ENCODE measurements around the gene MORC4. TPM values are rescaled to one million over a fixed set of nuclear protein-coding genes. Genes with fewer than 3 reads are reported as not detected.

MORC4 gene
- total RNA-seq, 5 donors from 2014 or later (not counting 1 experiment from before 2014, with no cell fraction given), result 8.8 to 12.1 (median 10.2) TPM

GRCh38 chrX:106928227-106928626 is 71.8 kb downstream of the MORC4 start:
- WGBS (ENCODE audit: insufficient coverage), result 83% methylated on average over 1 of the region's 4 CpGs
- CTCF ChIA-PET, result no interaction called here
- Histone ChIP-seq H3K9me3 (no peaks in the 10 kb centered on the region), H3K36me3 (ENCODE audit: control insufficient read depth in 2 of 2, extremely low read depth in 1 of 2, insufficient read depth in 1 of 2, low read length in 1 of 2) (no peaks in the 10 kb centered on the region), H3K27ac (ENCODE audit: low read length) (no peak overlapping the region), H3K27me3 (replicated peaks in 1 of 2; ENCODE audit: control insufficient read depth in 2 of 2, extremely low read depth in 1 of 2, insufficient read depth in 2 of 2, low read length in 1 of 2) (no peaks in the 10 kb centered on the region), H3K4me1 (ENCODE audit: control insufficient read depth in 1 of 2, extremely low read depth in 1 of 2, insufficient read depth in 2 of 2, low read length in 2 of 2) (peaks cover 0 to 2% of the 10 kb centered on the region in 2 experiments), H3K4me3 (ENCODE audit: control insufficient read depth in 1 of 2, extremely low read depth in 1 of 2, low read length in 1 of 2) (no peak overlapping the region)
- Mint-ChIP-seq H3K36me3 (no peaks in the 10 kb centered on the region), H3K4me3 (no peak overlapping the region), H3K9me3 (no peaks in the 10 kb centered on the region), H3K27ac (no peak overlapping the region), H3K4me1 (peaks cover 0 to 8% (median 4%) of the 10 kb centered on the region in 3 donors), H3K27me3 (no peaks in the 10 kb centered on the region)
- POLR2A ChIA-PET, result no interaction called here
- DNase-seq, result no peak
- no peak for ATAC-seq (replicated peaks in 1 of 4)

- DNase-seq (no peak), ATAC-seq (replicated peaks in 1 of 4) (no peak)
- ChIA-PET CTCF (no interaction called here), POLR2A (no interaction called here)
- Mint-ChIP-seq H3K27me3 (no peaks in the 10 kb centered on the region), H3K4me3 (no peak overlapping the region), H3K4me1 (peaks cover 0 to 2% (median 1%) of the 10 kb centered on the region in 3 donors), H3K27ac (no peak overlapping the region), H3K36me3 (no peaks in the 10 kb centered on the region), H3K9me3 (no peaks in the 10 kb centered on the region)
- 83% methylated on average over 1 of the region's 5 CpGs for WGBS (ENCODE audit: insufficient coverage)
- no peak overlapping the region for H3K27ac ChIP-seq (ENCODE audit: low read length)
- H3K27me3 ChIP-seq (replicated peaks in 1 of 2; ENCODE audit: control insufficient read depth in 2 of 2, extremely low read depth in 1 of 2, insufficient read depth in 2 of 2, low read length in 1 of 2), result no peaks in the 10 kb centered on the region
- no peak overlapping the region for H3K4me3 ChIP-seq (ENCODE audit: control insufficient read depth in 1 of 2, extremely low read depth in 1 of 2, low read length in 1 of 2)
- no peaks in the 10 kb centered on the region for H3K9me3 ChIP-seq
- no peaks in the 10 kb centered on the region for H3K4me1 ChIP-seq (ENCODE audit: control insufficient read depth in 1 of 2, extremely low read depth in 1 of 2, insufficient read depth in 2 of 2, low read length in 2 of 2)
- no peaks in the 10 kb centered on the region for H3K36me3 ChIP-seq (ENCODE audit: control insufficient read depth in 2 of 2, extremely low read depth in 1 of 2, insufficient read depth in 1 of 2, low read length in 1 of 2)
Measured at GRCh38 chrX:106927700-106928099, 72.3 kb downstream of the MORC4 start.

- Histone ChIP-seq H3K4me3 (ENCODE audit: control insufficient read depth in 1 of 2, extremely low read depth in 1 of 2, low read length in 1 of 2) (no peak overlapping the region), H3K27me3 (replicated peaks in 1 of 2; ENCODE audit: control insufficient read depth in 2 of 2, extremely low read depth in 1 of 2, insufficient read depth in 2 of 2, low read length in 1 of 2) (no peaks in the 10 kb centered on the region), H3K27ac (ENCODE audit: low read length) (no peak overlapping the region), H3K4me1 (ENCODE audit: control insufficient read depth in 1 of 2, extremely low read depth in 1 of 2, insufficient read depth in 2 of 2, low read length in 2 of 2) (no peaks in the 10 kb centered on the region), H3K9me3 (no peaks in the 10 kb centered on the region), H3K36me3 (ENCODE audit: control insufficient read depth in 2 of 2, extremely low read depth in 1 of 2, insufficient read depth in 1 of 2, low read length in 1 of 2) (no peaks in the 10 kb centered on the region)
- no peak for ATAC-seq (replicated peaks in 1 of 4)
- no CpG with 5 or more reads among the region's 3 CpGs for WGBS (ENCODE audit: insufficient coverage)
- Mint-ChIP-seq H3K36me3 (no peaks in the 10 kb centered on the region), H3K9me3 (no peaks in the 10 kb centered on the region), H3K4me1 (no peaks in the 10 kb centered on the region), H3K4me3 (no peak overlapping the region), H3K27me3 (no peaks in the 10 kb centered on the region), H3K27ac (no peak overlapping the region)
- ChIA-PET POLR2A (no interaction called here), CTCF (no interaction called here)
- DNase-seq, result no peak
Measured at GRCh38 chrX:106927023-106927422, 73.0 kb downstream of the MORC4 start.

DNA sequence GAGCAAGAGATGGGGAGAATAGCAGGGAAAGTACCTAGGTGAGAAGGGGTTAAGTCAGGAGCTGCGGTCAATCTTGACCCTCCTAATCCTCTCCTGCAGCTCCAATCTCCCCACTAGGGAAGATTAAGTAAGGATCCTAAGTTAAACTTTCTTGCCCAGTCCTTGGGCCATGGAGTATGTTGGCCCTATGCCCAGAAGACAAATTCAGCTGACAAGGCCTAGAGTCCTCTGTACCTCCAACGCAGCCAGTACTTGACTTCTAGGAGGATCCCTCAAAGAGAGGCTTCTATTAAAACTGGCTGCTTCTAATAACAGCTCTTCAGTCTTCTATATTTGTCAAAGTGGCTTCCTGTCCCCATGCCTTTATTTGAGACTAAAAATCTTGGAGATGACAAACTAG is 78.4 kb downstream of the MORC4 start:
- Mint-ChIP-seq H3K4me1 (peaks cover 20 to 21% (median 21%) of the 10 kb centered on the region in 3 donors), H3K9me3 (no peaks in the 10 kb centered on the region), H3K4me3 (no peak overlapping the region), H3K36me3 (no peaks in the 10 kb centered on the region), H3K27ac (no peak overlapping the region), H3K27me3 (peaks cover 0 to 3% of the 10 kb centered on the region in 2 donors)
- Histone ChIP-seq H3K36me3 (ENCODE audit: control insufficient read depth in 2 of 2, extremely low read depth in 1 of 2, insufficient read depth in 1 of 2, low read length in 1 of 2) (no peaks in the 10 kb centered on the region), H3K27me3 (replicated peaks in 1 of 2; ENCODE audit: control insufficient read depth in 2 of 2, extremely low read depth in 1 of 2, insufficient read depth in 2 of 2, low read length in 1 of 2) (no peaks in the 10 kb centered on the region), H3K9me3 (no peaks in the 10 kb centered on the region), H3K27ac (ENCODE audit: low read length) (no peak overlapping the region), H3K4me1 (ENCODE audit: control insufficient read depth in 1 of 2, extremely low read depth in 1 of 2, insufficient read depth in 2 of 2, low read length in 2 of 2) (peaks cover 0 to 15% of the 10 kb centered on the region in 2 experiments), H3K4me3 (ENCODE audit: control insufficient read depth in 1 of 2, extremely low read depth in 1 of 2, low read length in 1 of 2) (no peak overlapping the region)
- DNase-seq (no peak), ATAC-seq (replicated peaks in 1 of 4) (no peak)
- WGBS (ENCODE audit: insufficient coverage), result no CpG with 5 or more reads among the region's 2 CpGs
- ChIA-PET CTCF (interaction anchor here in 1 of 2 donors (0.9 kb wide), 1 partner anchor 29 kb away, joined by 4 read pairs; no protein-coding TSS in a partner anchor), POLR2A (no interaction called here)

GRCh38 chrX:106919932-106920452 is 80.0 kb downstream of the MORC4 start, which contains the start of gene CLDN2:
Gene CLDN2 (plus strand): TSS chrX:106920402. CDS start chrX:106928229, 7,827 bp downstream.
- 53% methylated on average over 2 of the region's 2 CpGs for WGBS (ENCODE audit: insufficient coverage)
- H3K27me3 ChIP-seq (replicated peaks in 1 of 2; ENCODE audit: control insufficient read depth in 2 of 2, extremely low read depth in 1 of 2, insufficient read depth in 2 of 2, low read length in 1 of 2), result peaks cover 0 to under 1% of the 10 kb centered on the region in 2 experiments
- H3K27ac ChIP-seq (ENCODE audit: low read length), result no peak within 1 kb of the TSS
- H3K4me3 ChIP-seq (ENCODE audit: control insufficient read depth in 1 of 2, extremely low read depth in 1 of 2, low read length in 1 of 2), result no peak within 1 kb of the TSS
- Mint-ChIP-seq H3K27me3 (peaks cover 6 to 11% of the 10 kb centered on the region in 2 donors), H3K36me3 (no peaks in the 10 kb centered on the region), H3K4me3 (no peak within 1 kb of the TSS), H3K27ac (no peak within 1 kb of the TSS), H3K4me1 (peaks cover 20 to 26% (median 25%) of the 10 kb centered on the region in 3 donors), H3K9me3 (no peaks in the 10 kb centered on the region)
- no peaks in the 10 kb centered on the region for H3K9me3 ChIP-seq
- ChIA-PET CTCF (no interaction called here), POLR2A (interaction anchor here in 1 of 2 donors (0.7 kb wide), 1 partner anchor 18 kb away, joined by 16 read pairs; no protein-coding TSS in a partner anchor)
- DNase-seq (no peak), ATAC-seq (replicated peaks in 1 of 4) (no peak)
- H3K36me3 ChIP-seq (ENCODE audit: control insufficient read depth in 2 of 2, extremely low read depth in 1 of 2, insufficient read depth in 1 of 2, low read length in 1 of 2), result no peaks in the 10 kb centered on the region
- peaks cover 0 to 15% of the 10 kb centered on the region in 2 experiments for H3K4me1 ChIP-seq (ENCODE audit: control insufficient read depth in 1 of 2, extremely low read depth in 1 of 2, insufficient read depth in 2 of 2, low read length in 2 of 2)

DNA sequence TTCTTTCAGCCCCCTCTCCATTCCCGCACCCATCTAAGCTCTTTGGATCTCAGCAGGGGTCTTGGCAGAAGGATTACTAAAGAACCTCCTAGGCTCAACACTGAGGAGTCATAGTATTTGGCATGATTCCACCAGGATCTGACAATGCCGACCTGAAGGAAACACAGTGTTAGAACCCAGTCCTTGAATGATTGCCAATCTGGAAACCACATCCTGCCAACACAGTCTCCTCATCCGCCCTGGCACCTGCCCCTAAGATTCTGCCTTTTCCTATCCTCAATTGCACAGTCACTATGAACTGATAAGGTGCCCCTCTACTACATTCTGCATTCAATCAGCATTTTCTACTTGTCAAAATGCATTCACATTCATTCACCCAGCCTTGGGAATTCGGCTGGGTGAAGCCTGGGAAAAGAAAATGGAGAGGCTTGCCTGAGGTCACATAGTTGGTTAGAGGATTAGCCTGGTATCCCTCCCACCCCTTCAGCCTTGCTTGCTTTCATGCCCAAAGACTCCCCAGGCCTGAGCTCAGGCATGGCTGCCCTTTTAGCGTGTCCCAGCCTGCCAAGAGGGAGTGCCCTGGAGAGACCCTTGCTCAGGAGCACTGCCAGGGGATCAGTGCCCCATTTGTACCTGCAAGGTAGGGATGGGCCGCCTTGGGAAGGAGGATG is 82.0 kb downstream of the MORC4 start:
- H3K36me3 Mint-ChIP-seq, result no peaks in the 10 kb centered on the region
- H3K4me1 Mint-ChIP-seq, result peaks cover 20 to 26% (median 25%) of the 10 kb centered on the region in 3 donors
- no peaks in the 10 kb centered on the region for H3K9me3 ChIP-seq
- H3K9me3 Mint-ChIP-seq, result no peaks in the 10 kb centered on the region
- ATAC-seq (replicated peaks in 1 of 4) (peak; percentile 67 to 86 (median 84)), DNase-seq (peak in 28 of 35 experiments; percentile 2 to 49 (median 20))
- peaks cover 6 to 12% of the 10 kb centered on the region in 2 donors for H3K27me3 Mint-ChIP-seq
- H3K27ac ChIP-seq (ENCODE audit: low read length), result no peak overlapping the region
- POLR2A ChIA-PET, result no interaction called here
- H3K27me3 ChIP-seq (replicated peaks in 1 of 2; ENCODE audit: control insufficient read depth in 2 of 2, extremely low read depth in 1 of 2, insufficient read depth in 2 of 2, low read length in 1 of 2), result peaks cover 2% of the 10 kb centered on the region in 2 experiments
- no peak overlapping the region for H3K4me3 ChIP-seq (ENCODE audit: control insufficient read depth in 1 of 2, extremely low read depth in 1 of 2, low read length in 1 of 2)
- peak overlapping the region in 1 of 3 donors; percentile 44 for H3K4me3 Mint-ChIP-seq
- no peaks in the 10 kb centered on the region for H3K36me3 ChIP-seq (ENCODE audit: control insufficient read depth in 2 of 2, extremely low read depth in 1 of 2, insufficient read depth in 1 of 2, low read length in 1 of 2)
- peak overlapping the region in 1 of 2 donors; percentile 21 for H3K27ac Mint-ChIP-seq
- peaks cover 0 to 15% of the 10 kb centered on the region in 2 experiments for H3K4me1 ChIP-seq (ENCODE audit: control insufficient read depth in 1 of 2, extremely low read depth in 1 of 2, insufficient read depth in 2 of 2, low read length in 2 of 2)
- CTCF ChIA-PET, result no interaction called here
- WGBS (ENCODE audit: insufficient coverage), result 33% methylated on average over 3 of the region's 6 CpGs
